ENCODE results near the gene CNTN2.

CNTN2 gene, protein sequence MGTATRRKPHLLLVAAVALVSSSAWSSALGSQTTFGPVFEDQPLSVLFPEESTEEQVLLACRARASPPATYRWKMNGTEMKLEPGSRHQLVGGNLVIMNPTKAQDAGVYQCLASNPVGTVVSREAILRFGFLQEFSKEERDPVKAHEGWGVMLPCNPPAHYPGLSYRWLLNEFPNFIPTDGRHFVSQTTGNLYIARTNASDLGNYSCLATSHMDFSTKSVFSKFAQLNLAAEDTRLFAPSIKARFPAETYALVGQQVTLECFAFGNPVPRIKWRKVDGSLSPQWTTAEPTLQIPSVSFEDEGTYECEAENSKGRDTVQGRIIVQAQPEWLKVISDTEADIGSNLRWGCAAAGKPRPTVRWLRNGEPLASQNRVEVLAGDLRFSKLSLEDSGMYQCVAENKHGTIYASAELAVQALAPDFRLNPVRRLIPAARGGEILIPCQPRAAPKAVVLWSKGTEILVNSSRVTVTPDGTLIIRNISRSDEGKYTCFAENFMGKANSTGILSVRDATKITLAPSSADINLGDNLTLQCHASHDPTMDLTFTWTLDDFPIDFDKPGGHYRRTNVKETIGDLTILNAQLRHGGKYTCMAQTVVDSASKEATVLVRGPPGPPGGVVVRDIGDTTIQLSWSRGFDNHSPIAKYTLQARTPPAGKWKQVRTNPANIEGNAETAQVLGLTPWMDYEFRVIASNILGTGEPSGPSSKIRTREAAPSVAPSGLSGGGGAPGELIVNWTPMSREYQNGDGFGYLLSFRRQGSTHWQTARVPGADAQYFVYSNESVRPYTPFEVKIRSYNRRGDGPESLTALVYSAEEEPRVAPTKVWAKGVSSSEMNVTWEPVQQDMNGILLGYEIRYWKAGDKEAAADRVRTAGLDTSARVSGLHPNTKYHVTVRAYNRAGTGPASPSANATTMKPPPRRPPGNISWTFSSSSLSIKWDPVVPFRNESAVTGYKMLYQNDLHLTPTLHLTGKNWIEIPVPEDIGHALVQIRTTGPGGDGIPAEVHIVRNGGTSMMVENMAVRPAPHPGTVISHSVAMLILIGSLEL
- long read RNA-seq, donor 1, result 0 reads
- long read RNA-seq, donor 2, result 0 reads
- long read RNA-seq, donor 3, result 0 reads
- long read RNA-seq, donor 4, result 0 reads
- long read RNA-seq, donor 5, partial matches to known transcripts, result 0 of 1 reads
- long read RNA-seq, donor 5, other reads (novel, unspliced or antisense), result 0 of 1 reads
- long read RNA-seq, donor 6, partial matches to known transcripts, result 0 of 2 reads
- long read RNA-seq, donor 6, other reads (novel, unspliced or antisense), result 0 of 2 reads
- long read RNA-seq, donor 7, partial matches to known transcripts, result 0 of 2 reads
- long read RNA-seq, donor 7, other reads (novel, unspliced or antisense), result 0 of 2 reads
- long read RNA-seq, donor 8, result 0 reads

DNA sequence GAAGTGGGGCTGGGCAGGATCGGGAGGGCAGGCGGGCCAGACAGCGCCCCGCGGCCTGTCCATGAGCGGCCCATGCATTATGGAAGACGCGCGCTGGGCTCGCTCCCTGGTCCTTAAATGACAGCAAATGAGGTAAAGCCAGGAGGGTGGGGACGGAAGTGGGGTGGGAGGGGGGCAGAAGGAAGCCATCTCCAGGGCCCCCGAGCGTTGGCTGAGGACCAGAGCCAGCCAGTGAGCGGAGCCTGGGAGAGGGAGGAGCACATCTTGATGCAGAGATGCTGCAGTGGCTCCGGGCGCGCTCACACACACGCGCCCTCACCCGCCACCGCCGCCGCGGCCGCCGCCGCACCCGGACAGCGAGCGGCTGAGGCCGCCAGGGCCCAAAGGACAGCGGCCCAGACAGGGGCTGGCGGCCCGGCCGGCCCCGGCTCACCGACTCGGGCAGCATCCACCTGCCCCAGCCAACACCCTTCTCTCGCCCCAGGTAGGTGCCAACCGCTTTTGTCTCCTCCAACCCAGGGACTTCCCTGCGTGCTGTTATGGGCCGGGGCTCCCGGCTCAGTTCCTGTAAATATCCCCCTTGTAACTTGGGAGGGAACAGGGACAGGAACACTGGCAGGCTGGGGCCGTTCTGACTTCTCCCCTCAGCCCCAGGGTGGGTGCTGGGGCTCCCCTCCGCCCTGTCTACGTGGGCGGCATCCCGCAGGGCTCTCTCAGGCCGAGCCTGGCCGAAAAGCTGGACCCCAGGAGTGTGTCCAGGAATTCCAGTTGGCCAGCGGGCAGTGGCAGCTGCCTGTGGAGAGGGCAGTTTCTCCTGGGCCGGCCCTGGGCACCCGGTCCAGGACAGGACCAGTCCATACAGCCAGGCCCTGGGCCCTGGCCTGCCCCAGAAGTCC is at the start of gene CNTN2:
TSS of gene CNTN2 (plus strand) at position 302 of the 896 bp plus-strand sequence. CDS start 9,974 bp downstream, outside the sequence.
- no peak for DNase-seq

DNA sequence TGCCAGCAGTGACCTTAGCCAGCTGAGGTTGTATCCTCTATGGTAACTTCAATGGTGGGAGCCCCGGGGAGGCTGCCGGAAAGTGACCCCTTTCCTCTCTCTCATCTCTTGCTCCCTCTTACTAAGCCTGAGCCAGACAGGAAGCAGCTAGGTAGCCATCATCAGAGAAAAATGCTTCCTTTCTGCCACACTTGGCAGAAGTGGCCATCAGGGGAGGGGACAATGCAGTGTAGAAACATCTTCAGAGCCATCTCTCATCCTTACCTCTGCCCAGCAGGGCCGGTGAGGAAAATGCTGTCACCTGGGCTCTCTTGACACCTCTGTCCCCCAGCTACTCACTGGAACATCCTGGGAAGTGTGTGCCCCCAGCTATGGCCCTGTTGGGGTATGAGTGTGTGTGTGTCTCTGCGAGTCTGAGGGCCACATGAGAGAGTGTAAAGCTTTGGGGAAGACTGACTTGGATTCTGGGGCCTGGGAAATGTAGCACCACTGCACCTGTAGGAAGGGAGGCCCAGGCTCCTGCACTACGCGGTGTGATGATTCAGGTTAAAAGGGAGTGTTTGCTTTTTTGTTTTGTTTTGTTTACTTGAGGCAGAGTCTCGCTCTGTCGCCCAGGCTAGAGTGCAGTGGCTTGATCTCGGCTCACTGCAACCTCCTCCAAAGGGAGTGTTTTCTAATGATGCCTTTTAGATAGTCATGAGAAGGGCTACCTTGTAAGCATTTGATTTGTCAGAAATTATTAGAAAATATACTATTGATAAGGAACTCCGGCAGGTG is 48.7 kb upstream of the CNTN2 start:
- DNase-seq, result no peak

DNA sequence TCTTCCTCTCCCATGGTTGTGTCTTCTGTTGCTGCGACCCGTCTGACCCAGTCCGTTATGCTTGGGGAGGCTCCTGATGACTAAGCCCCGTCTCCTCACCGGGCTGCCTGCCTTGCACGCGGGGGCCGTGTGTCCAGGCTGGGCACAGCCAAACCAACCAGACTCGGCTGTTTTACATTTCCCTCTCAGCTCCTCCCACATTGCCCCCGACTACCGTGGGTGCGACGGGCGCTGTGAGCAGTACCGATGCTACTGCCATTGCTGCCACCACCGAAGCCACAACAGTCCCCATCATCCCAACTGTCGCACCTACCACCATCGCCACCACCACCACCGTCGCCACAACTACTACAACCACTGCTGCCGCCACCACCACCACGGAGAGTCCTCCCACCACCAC is 46.0 kb upstream of the CNTN2 start:
- no peak for DNase-seq

DNA sequence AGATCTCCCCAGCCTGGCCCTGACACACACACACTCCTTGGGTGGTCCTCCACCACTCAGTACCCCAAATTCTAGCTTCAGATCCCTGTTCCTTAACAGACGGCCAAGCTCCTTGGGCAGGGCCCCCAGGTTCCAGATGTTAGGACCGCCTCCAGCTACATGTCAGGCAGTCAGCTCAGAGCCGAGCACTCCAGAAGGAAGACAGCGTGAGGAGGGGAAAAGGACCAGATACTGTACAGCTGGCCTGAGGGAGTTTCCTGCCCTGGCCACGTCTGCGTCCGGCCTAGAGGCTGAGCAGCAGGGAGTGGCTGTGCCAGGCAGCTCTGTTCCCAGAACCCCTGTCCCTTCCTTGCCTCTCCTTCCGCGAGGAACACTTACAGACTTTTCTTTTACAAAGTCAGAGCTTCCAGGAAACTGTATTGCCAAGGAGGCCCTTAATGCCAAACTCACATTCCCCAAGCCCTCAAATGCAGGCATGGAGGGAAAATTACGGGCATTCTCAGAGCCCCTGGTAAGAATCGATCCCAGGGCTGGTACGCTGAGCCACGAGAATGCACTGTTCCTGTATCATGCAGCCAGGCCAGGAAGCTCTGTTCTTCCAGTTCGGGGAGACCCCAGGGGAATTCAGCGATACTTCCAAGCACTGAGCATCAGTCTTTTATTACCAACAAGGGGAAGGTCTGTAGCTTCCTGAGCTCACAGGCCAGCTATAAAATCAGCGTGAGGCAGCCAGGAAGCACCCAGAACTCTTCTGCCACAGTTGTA is 45.2 kb upstream of the CNTN2 start:
- DNase-seq, result no peak

DNA sequence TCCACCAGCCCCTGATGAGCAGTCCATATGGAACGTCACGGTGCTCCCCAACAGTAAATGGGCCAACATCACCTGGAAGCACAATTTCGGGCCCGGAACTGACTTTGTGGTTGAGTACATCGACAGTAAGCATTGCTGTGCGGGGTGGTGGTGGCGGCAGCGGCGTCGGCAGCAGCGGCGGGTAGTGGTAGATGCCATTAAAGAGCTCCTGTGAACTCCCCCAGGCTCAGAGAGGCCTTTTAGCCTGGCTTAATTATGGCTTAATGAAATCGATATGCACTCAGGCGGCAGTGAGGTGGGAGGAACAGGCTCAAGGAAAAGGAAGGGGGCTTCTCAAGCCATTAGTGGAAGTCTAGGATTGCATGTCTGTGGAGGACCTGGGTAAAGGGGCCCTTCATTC is 41.9 kb upstream of the CNTN2 start:
- DNase-seq, result no peak

DNA sequence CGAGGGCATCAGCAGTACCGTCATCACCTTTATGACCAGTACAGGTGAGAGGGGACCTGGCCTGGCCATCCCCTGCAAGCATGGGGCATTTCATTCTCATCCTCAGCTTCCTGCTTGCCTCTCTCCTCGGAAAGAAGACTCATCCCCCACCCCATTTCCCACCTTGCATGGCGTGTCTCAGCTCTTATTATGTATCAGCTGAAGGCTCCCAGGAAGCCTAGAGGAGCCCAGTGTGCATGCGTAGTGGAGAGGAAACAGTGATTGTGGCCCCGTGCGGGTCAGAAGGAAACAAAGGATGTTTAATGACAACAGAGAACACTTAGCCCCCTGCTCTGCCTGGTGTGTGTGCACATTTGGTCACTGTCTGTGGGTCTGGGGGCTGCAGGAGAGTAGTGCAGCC is 40.3 kb upstream of the CNTN2 start:
- DNase-seq, result no peak

DNA sequence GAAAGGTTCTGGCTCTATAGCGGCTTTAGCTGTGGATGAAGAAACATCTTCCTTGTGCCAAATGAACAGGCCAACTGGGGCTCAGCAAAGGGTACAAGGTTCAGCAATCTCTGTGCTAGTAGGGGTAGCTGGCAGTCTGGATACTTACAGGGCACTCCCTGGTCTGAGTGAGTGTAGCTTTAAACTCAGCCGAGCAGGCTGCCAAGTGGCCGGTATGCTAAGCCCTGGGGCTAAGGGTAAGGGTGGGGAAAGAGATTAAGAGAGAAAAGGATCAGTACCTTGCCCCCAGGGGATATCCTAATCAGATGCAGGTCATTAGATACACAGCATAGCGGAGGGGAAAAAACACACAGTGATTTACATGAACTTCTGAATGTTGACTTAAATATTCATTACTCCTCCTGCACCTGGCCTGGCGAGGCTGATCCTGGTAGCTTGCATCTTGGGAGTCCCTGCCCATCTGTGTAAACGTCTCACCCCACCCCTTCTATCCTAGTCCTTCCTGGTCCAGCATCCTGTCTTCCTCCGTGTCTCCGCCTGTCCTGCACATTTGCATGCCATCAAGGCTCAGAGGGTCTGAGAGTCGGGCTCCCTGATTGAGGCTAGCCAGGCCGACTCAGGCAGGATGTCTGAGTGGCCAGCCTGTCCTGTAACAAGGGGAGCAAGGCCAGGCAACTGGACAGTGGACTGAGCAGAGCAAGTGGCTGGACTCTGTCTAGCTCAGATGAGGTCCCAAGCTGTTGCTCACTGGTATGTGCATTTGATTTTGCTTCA is 39.5 kb upstream of the CNTN2 start:
- DNase-seq, result no peak

- no peak for DNase-seq
Observed at GRCh38 chr1:205004351-205004750, 38.7 kb upstream of the CNTN2 start.

- DNase-seq, result no peak
Observed at GRCh38 chr1:205008896-205009295, 34.1 kb upstream of the CNTN2 start.

GRCh38 chr1:205009670-205010069 is 33.3 kb upstream of the CNTN2 start:
- no peak for DNase-seq

GRCh38 chr1:205012391-205013140 is 30.4 kb upstream of the CNTN2 start:
- DNase-seq, result peak; percentile 32

DNA sequence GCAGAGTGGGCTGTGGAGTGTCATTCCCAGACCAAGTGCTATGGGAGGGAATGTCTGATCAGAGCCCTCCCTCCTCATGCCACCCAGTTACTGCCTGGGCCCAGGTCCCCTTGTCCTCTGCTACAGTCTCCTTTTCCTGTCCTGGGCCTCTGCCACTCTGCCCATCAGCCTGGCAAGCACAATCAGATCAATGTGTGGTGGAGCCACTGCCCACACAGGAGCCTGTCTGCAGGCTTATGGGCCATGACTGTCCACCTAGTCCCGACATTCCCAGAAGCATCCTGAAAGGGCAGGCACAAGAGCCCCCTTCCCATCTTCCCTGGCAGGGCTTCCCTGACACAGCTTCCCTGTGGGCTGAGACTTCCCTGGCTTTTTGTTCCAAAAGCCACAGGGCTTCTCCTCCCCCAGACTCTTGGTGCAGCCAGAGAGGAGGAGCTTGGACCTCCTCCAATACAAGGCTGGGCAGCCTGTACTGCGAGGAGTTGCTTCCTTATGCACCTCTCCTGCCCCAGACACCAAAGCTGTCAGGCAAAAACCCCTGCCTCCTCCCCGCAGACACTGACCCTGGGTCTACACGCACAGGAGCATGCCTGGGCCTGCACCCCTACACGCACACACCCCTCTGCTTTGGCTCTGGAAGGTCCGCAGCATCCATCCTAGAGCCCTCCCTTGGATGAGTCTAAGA is 29.2 kb upstream of the CNTN2 start:
- peak; percentile 29 for DNase-seq

GRCh38 chr1:205014783-205015182 is 28.2 kb upstream of the CNTN2 start:
- DNase-seq, result no peak

- no peak for DNase-seq
Observed at GRCh38 chr1:205015241-205015640, 27.8 kb upstream of the CNTN2 start.

GRCh38 chr1:205016075-205016474 is 26.9 kb upstream of the CNTN2 start:
- DNase-seq, result no peak

GRCh38 chr1:205016584-205016983 is 26.4 kb upstream of the CNTN2 start:
- no peak for DNase-seq

DNA sequence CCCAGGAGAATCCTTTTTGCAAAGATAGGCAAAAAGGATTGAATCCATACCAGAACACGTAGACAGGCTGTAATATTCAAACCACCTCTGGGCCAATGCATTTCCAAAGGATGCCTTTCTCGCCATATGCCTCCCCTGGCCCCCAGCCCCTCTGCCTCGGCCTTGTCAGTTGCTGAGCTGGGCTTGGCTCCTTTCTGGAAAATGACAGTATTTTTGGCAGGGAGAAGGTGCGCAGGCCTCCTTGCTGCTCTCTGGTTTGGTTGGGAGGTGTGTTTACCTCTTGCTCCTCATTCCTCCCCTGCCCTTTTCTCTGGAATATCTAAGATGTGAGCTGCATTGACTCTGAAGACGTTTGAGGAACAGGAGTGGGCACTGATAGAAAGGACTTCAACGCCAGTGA is 26.0 kb upstream of the CNTN2 start:
- DNase-seq, result no peak

Data from right kidney (tissue), 9 donors.